SU-DHL-6 (cell line): ENCODE data around the gene LDB2.

Experiments
- CTCF ChIP-seq: fragments of 200-600 bp; sonication (generic); IDR thresholded peaks from one replicate; pipeline ENCODE4 v1.5.1; 2017; ENCODE audit warnings: antibody characterized with exemption, mild to moderate bottlenecking, low read length, moderate library complexity; ENCODE audit not compliant: insufficient read depth, poor library complexity, severe bottlenecking
- EZH2phosphoT487 ChIP-seq: fragments of 200-600 bp; sonication (generic), shearing (Covaris generic); conservative IDR thresholded peaks from 2 replicates; pipeline ENCODE4 v1.6.1; 2018; ENCODE audit warnings: mild to moderate bottlenecking, antibody characterized with exemption, low read length, moderate library complexity, mixed read lengths

DNA sequence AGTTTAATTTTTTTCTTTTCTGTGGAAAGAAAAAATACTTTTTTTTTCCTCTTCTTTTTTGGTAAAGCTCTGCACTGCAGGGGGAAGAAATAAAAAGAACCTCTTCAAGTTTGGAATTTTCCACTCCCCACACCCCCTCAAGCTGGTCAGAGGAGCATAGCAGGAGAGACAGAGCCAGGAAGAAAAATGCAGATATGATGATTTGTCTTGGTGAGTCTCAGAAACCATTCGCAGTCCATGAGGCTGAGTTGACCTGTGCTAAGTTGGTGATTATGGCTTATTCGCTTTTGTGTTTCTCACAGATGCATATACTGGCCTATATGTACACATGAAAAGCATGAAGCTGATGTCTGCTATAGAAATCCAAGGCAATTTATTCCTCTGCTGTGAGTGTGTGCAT lies 205.9 kb downstream of the LDB2 start:
- TF ChIP-seq EZH2phosphoT487 (no peak), CTCF (no peak)
